ENCODE measurements around the gene CXCR6. TPM values are rescaled to one million over a fixed set of nuclear protein-coding genes. Genes with fewer than 3 reads are reported as not detected.

CXCR6 gene
- total RNA-seq, 4 donors from 2014 or later, result 2.5 to 14.7 (median 2.7) TPM

- no peak for ATAC-seq (ENCODE audit: low FRiP score)
- DNase-seq (ENCODE audit: low spot score), result no peak
These were observed 9.2 kb downstream of the CXCR6 start for GRCh38 chr3:45952456-45952855.

GRCh38 chr3:45953536-45953935 is 10.3 kb downstream of the CXCR6 start:
- no peak for ATAC-seq (ENCODE audit: low FRiP score)
- no peak for DNase-seq (ENCODE audit: low spot score)
- TF ChIP-seq CTCF (IDR thresholded peaks at IDR 0.05), result no peak

More at GRCh38 chr3:45952456-45952855, 9.2 kb downstream of the CXCR6 start:
- TF ChIP-seq CTCF (IDR thresholded peaks at IDR 0.05), result no peak

GRCh38 chr3:45954306-45954705 is 11.0 kb downstream of the CXCR6 start:
- ATAC-seq (ENCODE audit: low FRiP score) (no peak), DNase-seq (ENCODE audit: low spot score) (no peak)

GRCh38 chr3:45955017-45955647 is 11.9 kb downstream of the CXCR6 start:
- DNase-seq (ENCODE audit: low spot score) (no peak), ATAC-seq (ENCODE audit: low FRiP score) (no peak)
- TF ChIP-seq CTCF (IDR thresholded peaks at IDR 0.05), result no peak

More at GRCh38 chr3:45954306-45954705, 11.0 kb downstream of the CXCR6 start:
- no peak for TF ChIP-seq CTCF (IDR thresholded peaks at IDR 0.05)

- no peak for TF ChIP-seq CTCF (IDR thresholded peaks at IDR 0.05)
- ATAC-seq (ENCODE audit: low FRiP score) (no peak), DNase-seq (ENCODE audit: low spot score) (no peak)
These were observed 12.4 kb downstream of the CXCR6 start for GRCh38 chr3:45955706-45956105.

- TF ChIP-seq CTCF (IDR thresholded peaks at IDR 0.05), result no peak
- no peak for ATAC-seq (ENCODE audit: low FRiP score)
- DNase-seq (ENCODE audit: low spot score), result no peak
These were observed 14.3 kb downstream of the CXCR6 start for GRCh38 chr3:45957586-45957985.

- DNase-seq (ENCODE audit: low spot score) (no peak), ATAC-seq (ENCODE audit: low FRiP score) (no peak)
- no peak for TF ChIP-seq CTCF (IDR thresholded peaks at IDR 0.05)
These were observed 15.1 kb downstream of the CXCR6 start for GRCh38 chr3:45958321-45958791.

All from omental fat pad (tissue), 4 donors.